ENCODE results near the gene FAM47A.

- no peak for TF ChIP-seq POLR2A (IDR thresholded peaks at IDR 0.05)
- no peak for TF ChIP-seq CTCF (IDR thresholded peaks at IDR 0.05)
These were observed 952 bp downstream of the FAM47A start for GRCh38 chrX:34130980-34131744.

All from suprapubic skin (tissue), 3 donors.